Type B pancreatic cell (in vitro differentiated cells): ENCODE measurements around the gene CDS2. TPM values are rescaled to one million over a fixed set of nuclear protein-coding genes. Genes with fewer than 3 reads are reported as not detected.

Experiments
- DNase-seq: peaks from one replicate; pipeline ENCODE4 v3.0.0; 2021; ENCODE audit warnings: mixed read lengths; ENCODE audit not compliant: unreplicated experiment; ENCODE audit errors: extremely low spot score
- H3K27ac Mint-ChIP-seq: 2 replicates; pipeline ENCODE4 v1.8.0; 2021; ENCODE audit warnings: mild to moderate bottlenecking, mixed read lengths
- H3K27me3 Mint-ChIP-seq: 2 replicates; pipeline ENCODE4 v1.8.0; 2021; ENCODE audit warnings: mixed read lengths
- H3K36me3 Mint-ChIP-seq: 2 replicates; pipeline ENCODE4 v1.8.0; 2021; ENCODE audit warnings: mixed read lengths
- H3K4me1 Mint-ChIP-seq: one replicate; pipeline ENCODE4 v1.8.0; 2021; ENCODE audit warnings: mixed read lengths; ENCODE audit not compliant: unreplicated experiment
- H3K4me3 Mint-ChIP-seq: 2 replicates; pipeline ENCODE4 v1.8.0; 2021; ENCODE audit warnings: mild to moderate bottlenecking, mixed read lengths
- H3K9me3 Mint-ChIP-seq: 2 replicates; pipeline ENCODE4 v1.8.0; 2021; ENCODE audit warnings: mixed read lengths
- total RNA-seq: library from RNA; stranded (reverse); gene quantifications from 2 replicates; pipeline ENCODE4 v1.2.1, GENCODE V29; 2021; ENCODE audit warnings: low replicate concordance
- TF ChIP-seq, protein P1 (sequence below): fragments of 200-600 bp; sonication (generic); conservative IDR thresholded peaks from 2 replicates; pipeline ENCODE4 v1.5.0; 2021; ENCODE audit warnings: antibody characterized with exemption, mild to moderate bottlenecking

Gene CDS2
- total RNA-seq, 1 donor from 2014 or later = 44.4 TPM

DNA sequence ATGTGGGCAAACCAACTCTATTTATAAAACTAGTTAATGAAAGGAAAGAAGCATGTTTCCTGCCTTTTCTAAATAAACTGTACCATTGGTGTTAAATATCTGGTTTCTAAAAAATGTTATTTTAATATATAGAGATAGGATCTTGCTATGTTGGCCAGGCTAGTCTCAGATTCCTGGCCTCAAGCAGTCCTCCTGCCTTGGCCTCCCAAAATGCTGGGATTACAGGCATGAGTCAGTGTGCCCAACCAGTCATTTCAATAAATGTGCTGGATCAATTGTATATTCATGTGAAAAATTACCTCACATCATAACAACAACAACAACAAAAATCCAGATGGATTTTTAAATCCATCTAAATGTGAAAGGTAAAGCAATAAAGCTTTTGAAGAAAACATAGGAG, 80.3 kb downstream of the CDS2 start:
- no peak overlapping the region for H3K4me3 Mint-ChIP-seq
- TF ChIP-seq, protein P1, sequence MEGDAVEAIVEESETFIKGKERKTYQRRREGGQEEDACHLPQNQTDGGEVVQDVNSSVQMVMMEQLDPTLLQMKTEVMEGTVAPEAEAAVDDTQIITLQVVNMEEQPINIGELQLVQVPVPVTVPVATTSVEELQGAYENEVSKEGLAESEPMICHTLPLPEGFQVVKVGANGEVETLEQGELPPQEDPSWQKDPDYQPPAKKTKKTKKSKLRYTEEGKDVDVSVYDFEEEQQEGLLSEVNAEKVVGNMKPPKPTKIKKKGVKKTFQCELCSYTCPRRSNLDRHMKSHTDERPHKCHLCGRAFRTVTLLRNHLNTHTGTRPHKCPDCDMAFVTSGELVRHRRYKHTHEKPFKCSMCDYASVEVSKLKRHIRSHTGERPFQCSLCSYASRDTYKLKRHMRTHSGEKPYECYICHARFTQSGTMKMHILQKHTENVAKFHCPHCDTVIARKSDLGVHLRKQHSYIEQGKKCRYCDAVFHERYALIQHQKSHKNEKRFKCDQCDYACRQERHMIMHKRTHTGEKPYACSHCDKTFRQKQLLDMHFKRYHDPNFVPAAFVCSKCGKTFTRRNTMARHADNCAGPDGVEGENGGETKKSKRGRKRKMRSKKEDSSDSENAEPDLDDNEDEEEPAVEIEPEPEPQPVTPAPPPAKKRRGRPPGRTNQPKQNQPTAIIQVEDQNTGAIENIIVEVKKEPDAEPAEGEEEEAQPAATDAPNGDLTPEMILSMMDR = no peak
- H3K36me3 Mint-ChIP-seq = peaks cover 3% of the 10 kb centered on the region
- no peaks in the 10 kb centered on the region for H3K27me3 Mint-ChIP-seq
- H3K4me1 Mint-ChIP-seq = peaks cover 13% of the 10 kb centered on the region
- no peak overlapping the region for H3K27ac Mint-ChIP-seq
- DNase-seq = no peak
- peaks cover 4% of the 10 kb centered on the region for H3K9me3 Mint-ChIP-seq

DNA sequence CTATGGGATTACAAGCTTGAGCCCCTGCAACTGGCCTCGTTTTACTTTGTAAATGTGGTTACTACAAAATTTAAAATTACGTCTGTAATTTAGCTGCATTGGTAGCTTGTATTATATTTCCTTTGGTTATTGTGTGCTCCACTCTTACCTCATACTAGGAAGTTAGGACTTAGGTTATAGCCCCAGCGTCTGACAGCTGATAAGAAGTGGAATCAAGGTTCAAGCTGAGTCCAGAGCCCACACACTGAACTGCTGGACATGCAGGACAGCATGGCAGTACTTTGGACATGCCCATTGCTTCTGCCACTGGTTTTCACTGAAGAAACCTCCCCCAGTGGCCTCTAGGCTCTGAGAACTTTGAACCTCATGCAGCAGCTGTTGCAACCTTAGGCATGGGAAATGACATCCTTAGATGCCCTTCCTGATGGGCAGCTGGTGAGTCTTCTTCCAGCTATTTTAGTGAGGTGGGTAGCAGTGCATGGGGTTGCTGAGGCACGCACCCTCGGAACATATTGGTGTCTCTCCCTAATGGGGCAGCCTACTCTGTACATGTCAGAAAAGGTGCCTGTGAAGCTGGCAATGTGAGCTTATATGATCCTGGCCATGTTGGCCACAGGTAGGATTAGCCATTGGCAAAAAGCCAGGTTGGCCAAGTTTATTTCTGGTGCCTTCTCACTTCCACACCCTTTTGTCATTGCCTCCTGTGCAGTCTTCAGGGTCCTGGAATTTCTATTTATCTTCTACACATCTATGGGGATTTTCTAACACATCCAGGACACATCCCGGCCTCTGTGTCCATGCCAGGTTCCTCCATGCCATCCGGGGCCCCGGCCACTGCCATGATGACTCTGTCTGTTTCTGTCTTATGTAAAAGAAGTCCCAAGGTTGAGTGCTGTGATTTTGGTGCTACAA, 85.3 kb downstream of the CDS2 start:
- Mint-ChIP-seq H3K36me3 (peaks cover 6% of the 10 kb centered on the region), H3K9me3 (peaks cover 4% of the 10 kb centered on the region), H3K27ac (no peak overlapping the region), H3K27me3 (no peaks in the 10 kb centered on the region), H3K4me3 (no peak overlapping the region), H3K4me1 (peaks cover 11% of the 10 kb centered on the region)
- no peak for DNase-seq
- TF ChIP-seq, protein P1 = no peak

DNA sequence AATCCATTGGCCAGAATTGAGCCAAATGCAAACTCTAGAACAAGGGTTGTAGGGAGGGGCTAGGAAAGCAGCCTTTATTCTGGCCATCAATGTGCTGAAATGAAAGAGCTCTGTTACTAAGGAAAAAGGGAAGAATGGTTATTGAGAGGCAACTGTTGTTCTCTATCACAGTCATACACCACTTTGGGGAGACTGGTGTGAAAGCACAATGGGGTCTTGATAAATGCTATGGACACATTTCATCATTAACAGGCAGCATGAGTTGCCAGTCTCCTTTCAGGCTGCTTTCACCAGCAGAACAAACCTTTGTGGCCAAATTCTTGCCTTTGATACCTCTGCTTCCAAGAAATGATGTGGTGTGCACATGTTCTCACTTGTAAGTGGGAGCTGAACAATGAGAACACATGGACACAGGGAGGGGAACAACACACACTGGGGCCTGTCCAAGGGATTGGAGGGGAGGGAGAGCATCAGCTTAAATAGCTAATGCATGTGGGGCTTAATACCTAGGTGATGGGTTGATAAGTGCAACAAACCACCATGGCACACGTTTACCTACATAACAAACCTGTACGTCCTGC, 86.2 kb downstream of the CDS2 start:
- TF ChIP-seq, protein P1 = no peak
- Mint-ChIP-seq H3K9me3 (peaks cover 4% of the 10 kb centered on the region), H3K27me3 (no peaks in the 10 kb centered on the region), H3K36me3 (peaks cover 6% of the 10 kb centered on the region), H3K4me3 (no peak overlapping the region), H3K27ac (no peak overlapping the region), H3K4me1 (peaks cover 11% of the 10 kb centered on the region)
- no peak for DNase-seq

- H3K27ac Mint-ChIP-seq = no peak overlapping the region
- DNase-seq = no peak
- TF ChIP-seq, protein P1 = no peak
- H3K36me3 Mint-ChIP-seq = peaks cover 7% of the 10 kb centered on the region
- no peaks in the 10 kb centered on the region for H3K27me3 Mint-ChIP-seq
- peaks cover 11% of the 10 kb centered on the region for H3K4me1 Mint-ChIP-seq
- H3K4me3 Mint-ChIP-seq = no peak overlapping the region
- no peaks in the 10 kb centered on the region for H3K9me3 Mint-ChIP-seq
These were observed 88.0 kb downstream of the CDS2 start for GRCh38 chr20:5214826-5215225.

DNA sequence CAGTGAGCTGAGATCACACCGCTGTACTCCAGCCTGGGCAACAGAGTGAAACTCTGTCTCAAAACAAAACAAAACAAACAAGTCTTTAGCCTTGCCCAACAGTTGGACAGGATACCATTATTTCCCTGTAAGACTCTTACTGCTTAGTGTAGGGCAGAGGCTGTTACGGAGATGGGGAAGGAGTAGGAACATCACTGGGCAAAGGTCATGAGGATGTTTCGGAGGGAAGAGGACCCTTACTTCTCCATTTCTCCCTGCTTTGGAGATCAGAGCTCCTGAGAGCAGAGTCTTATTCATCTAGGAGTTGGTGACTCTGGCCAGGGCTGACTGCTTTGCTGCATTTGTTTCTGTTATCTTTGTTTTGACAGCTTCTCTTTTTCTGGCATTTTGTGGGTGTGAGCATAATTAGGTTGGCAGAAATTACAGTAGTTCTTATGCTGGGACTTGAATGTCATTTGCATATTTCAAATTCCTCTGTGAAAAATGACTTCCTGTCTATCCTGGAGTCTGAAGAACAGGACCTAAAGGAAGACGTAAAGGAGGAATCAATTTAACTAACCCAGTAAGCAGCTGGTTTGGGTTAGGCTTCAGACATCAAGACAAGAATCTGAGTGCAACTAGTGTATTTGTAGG, 89.0 kb downstream of the CDS2 start:
- peaks cover 11% of the 10 kb centered on the region for H3K36me3 Mint-ChIP-seq
- H3K9me3 Mint-ChIP-seq = no peaks in the 10 kb centered on the region
- H3K4me3 Mint-ChIP-seq = no peak overlapping the region
- H3K27me3 Mint-ChIP-seq = no peaks in the 10 kb centered on the region
- peak overlapping the region; percentile 35 for H3K27ac Mint-ChIP-seq
- H3K4me1 Mint-ChIP-seq = peaks cover 11% of the 10 kb centered on the region
- no peak for DNase-seq
- TF ChIP-seq, protein P1 = no peak
